GM18867 (cell line): ENCODE data around the gene GAB4.
"Not testable (repeated sequence)": the region's sequence is repeated elsewhere in the genome, so short reads cannot be mapped to it uniquely, and the experiment has no call there.

Experiments
- ATAC-seq: cut with Tn5 transposase; IDR thresholded peaks from one replicate; pipeline ENCODE4 v1.9.1; 2021; ENCODE audit warnings: mild to moderate bottlenecking, moderate library complexity; ENCODE audit not compliant: unreplicated experiment

Gene GAB4

DNA sequence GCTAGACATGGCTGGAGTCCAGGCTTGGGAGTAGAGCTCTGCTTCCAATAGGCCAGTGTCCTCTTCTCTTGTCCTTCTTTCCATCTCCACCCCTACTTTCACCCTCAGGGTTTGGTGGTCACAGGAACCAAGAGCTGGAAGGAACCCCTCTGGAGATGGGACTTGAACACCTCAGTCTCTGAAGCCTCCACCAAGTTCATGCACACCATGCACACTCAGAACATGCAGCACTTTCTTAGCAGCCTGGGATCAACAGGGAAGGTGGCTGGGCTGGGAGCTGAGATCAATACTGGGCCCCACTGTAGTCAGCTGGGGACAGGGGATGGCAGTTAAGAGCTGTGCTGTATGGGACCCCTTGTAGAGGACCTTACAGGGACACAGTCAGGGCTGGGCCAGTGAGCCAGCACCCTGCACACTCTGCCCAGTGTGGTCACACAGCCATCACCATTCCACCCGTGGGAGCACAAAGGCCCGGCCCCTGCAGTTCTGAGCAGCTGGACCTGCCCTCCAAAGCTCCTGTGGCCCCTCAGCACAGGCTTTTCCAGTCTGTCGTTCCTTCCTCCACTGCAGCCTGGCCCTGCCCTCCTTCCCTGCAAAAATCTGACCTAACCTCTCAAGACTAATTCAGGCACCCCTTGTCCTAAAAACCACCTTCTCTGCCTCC lies 47.7 kb downstream of the GAB4 start:
- ATAC-seq: no peak

DNA sequence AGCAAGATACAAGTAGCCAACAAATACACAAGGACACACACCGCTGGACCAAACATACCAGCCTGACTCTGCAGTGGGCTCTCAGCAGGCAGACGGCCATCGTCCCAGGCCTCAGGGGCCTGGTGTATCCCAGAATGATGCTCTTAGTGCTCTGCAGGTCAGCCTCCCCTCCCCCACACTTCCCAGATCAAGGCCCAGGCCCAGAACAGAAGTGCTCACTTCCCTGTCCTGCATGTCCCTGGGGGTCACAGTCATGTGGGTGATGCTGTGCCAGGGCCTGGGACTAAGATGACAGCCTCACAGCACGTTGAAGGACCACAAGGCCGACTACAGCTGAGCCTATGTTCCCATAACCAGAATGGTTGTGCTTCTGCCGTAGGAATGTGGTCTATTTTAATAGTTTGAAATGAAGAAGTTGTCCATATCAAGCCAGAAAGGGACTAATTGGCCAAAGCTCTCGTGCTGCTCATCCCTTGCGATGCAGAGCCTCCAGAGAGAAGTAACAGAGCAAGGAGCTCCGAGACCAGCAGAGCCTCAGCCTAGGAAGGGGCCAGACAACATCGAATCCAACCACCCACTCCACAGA lies 48.6 kb downstream of the GAB4 start:
- no peak for ATAC-seq

DNA sequence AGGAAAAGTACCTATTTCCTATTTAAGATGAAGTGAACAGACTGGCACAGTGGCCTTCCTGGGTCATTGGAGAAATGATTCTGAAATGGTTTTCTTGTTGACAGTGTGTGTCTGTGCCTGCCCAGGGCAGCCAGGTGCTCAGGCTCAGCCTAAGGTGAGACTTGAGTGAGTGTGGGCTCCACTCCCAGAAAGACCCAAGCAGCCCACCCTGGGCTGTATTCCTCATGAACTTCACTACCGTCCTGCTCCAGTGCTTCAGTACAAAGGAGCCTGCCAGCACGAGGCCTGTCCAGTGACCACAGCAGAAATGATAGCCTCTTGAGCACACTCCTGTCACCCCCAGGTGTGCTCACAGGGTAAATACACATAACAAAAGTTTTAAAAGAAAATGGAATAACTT lies 49.5 kb downstream of the GAB4 start:
- no peak for ATAC-seq

DNA sequence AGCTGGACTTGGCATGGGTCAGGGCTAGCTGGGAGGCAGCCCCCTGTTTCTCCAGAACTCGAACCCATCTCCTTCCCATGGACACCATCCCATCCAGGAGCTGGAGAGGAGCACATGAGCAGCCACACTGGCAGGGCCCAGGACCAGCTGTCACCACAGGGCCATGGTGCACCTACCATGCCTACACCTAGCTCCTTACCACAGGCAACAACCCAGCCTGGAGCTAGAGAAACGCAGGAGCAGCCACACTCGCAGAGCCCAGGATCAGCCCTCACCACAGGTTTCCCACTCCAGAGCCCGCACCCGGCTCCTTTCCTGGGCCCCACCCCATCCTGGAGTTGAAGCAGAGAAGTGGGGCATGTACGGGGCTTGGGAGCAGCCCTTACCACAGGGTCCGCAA lies 50.2 kb downstream of the GAB4 start:
- ATAC-seq: no peak

DNA sequence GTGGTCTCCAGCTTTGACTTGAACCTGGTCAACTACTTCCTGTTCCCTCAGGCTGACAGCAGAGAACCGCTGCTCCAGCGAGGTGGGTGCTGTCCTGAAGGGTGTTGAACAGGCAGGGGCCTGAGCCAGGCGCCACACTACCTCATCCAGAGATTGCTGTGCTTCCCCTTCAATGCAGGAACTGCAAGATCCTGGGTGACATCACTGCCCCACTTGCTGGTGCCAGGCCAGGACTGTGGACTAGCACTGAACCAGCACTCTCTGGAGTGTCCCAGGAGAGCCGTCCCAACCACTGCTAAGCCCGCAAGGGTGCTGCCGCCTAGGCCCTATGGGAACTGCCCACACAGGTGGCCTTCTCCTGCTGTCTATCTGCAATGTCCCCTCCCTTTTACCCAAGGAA lies 51.7 kb downstream of the GAB4 start:
- ATAC-seq: no peak

DNA sequence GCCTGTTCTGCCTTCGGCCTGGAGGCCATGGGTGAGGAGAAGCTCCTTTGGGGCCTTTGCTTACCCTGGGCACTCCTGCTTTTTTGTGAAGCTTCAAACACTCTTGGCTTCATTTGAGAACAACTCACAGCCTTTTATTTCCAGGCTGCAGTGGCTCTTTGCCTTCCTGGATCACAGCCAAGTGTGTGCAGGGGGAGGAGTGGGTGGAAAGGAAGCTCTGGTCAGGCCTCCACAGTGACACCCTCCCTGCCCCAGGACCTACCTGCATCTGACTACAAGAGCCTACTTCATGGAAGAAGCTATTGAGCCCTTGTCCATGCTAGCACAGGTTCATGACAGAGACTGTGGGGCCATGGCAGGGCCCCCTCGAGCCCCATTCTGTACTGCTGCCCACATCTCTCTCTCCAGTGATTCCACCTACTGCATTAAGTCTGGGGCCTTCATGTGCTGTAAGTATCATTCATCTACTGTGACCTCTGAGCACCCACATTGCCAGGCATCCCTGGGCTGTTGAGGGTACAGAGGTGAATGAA lies 52.3 kb downstream of the GAB4 start:
- no peak for ATAC-seq

DNA sequence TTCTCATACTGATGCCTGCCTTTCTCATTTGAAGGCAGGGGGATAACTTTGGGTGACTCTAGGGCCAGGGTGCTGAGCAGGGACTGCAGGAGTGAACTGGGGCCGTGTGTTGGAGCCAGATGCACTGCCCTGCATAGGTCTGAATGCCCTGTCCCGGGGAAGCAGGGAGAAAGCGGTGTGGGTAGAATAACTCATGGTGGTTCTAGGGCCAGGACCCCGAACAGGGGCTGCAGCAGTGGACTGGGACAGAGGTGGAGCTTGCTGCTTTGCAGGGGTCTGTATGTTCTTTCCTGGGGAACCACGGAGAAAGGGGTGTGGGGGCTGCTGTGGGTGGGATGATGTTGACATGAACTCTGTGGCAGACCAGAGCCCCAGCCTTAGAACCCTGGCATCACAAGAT lies 52.9 kb downstream of the GAB4 start:
- no peak for ATAC-seq

DNA sequence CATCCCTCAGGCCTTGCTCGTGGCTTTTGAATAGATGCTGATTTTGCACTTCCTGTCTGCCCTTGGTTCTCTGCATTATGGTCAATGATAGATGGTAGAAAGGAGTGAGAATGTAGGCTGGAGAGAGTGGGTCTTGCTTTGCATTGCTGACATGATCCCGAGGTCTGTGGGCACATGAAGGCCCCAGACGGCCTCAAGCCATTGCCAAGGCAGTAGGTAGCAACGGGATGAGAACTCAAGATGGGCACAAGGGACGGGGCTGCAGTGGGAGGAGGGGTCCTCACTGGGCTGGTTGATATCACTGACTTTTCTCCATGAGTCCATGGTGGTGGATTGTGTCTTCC lies 54.0 kb downstream of the GAB4 start:
- ATAC-seq: no peak

DNA sequence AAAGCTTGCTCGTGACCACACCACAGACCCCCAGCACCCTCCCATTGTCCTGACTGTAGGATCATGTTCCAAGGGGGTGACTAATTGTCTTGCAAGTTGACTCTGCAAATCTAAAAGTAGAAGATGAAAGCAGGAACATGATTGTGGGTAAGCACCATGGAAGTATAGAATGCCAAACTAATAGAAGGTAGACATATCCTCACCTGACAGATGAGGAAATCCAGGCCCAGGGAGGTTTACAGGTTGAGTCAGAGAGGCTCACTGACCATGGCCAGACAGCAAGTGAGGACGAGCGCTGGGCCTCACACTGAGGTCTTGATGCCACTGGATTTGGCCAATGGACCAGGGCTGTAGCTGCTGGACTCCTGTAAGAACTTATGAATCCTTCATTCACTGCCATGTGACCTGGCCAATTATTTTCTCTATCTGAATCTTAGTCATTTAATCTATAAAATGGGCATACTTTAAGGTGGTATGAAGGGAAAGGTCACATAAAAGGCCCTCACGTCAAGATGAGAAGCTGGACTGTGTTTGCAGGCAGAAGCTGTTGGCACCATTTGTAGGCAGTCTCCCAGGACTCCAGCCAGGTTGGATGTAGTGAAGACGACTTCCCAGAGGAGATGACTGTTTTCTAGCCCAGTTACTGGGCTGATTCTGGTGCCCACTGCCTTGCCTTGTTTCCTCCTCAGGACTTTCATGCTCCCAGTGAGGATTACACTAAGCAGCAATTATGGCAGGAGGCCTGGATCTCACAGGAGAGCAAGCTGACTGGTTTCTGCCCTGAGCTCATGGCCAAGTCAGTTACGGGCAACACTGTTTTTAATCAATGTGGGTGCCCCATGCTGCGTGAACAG lies 54.6 kb downstream of the GAB4 start:
- no peak for ATAC-seq

DNA sequence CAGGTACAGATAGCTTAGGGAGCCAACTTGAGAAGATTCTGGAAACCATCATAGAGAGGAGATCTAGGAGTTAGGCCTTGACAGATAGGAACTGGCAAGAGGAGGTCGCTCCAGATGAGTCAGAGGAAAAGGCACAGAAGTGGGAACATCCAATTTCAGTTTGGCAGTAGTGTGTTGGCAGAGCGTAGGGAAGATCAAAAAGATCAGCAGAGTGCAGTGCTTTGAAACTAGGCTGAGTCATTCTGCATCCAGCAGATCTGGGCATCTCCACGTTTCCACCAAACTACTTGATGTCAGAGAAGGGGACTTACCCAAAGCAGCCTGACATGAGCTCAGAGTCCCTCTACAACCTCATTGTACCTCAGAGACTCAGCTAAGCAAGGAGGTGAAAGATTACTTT lies 58.5 kb downstream of the GAB4 start:
- no peak for ATAC-seq

DNA sequence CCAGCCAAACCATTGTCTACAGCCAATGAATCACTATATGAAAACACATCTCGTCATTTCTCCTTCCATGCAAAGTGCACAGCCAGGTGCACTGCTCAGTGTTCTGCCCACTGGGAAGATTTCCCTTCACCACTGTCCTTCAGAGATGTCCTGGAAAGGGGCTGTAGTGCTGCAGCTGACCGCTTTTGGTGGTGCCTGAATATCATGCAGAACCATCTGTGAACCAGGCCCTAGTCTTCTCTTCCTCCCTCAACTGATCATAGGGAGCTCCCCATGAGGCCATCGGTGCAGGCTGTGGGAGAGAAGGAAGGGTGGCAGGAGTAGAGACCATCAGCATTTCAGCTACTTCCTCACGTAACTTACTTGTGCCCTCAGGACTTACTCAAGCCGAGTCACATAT lies 70.2 kb downstream of the GAB4 start:
- ATAC-seq: no peak

DNA sequence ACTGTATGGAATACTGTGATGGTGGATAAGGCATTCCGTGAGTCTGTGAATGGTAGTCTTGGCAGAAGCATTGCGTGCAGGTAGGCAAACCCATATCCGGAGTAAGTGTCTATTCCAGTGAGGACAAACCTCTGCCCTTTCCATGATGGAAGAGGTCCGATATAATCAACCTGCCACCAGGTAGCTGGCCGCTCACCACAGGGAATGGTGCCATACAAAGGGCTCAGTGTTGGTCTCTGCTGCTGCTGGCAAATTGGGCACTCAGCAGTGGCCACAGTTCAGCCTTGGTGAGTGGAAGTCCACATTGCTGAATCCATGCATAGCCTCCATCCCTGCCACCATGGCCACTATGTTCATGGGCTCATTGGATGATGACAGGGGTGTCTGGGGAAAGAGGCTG lies 70.8 kb downstream of the GAB4 start:
- ATAC-seq: not testable (repeated sequence)

DNA sequence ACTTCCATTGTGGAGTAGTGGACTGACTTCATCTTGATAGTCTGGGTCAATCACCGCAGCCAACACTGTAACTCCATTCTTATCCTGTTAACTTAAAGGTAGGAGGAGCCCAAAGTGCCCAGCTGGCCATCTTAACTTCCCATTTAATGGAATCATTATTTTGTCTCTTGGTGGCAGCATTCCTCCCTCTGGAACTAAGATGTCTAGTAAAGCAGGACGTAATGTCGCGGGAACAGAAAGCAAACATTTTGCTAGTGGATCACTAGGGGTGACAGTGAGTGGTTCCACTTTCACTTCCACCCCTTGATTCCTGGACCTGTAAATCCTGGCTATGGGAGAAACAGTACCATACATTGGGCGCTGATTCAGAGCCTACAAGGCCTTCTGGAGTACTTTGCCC lies 71.4 kb downstream of the GAB4 start:
- ATAC-seq: no peak

DNA sequence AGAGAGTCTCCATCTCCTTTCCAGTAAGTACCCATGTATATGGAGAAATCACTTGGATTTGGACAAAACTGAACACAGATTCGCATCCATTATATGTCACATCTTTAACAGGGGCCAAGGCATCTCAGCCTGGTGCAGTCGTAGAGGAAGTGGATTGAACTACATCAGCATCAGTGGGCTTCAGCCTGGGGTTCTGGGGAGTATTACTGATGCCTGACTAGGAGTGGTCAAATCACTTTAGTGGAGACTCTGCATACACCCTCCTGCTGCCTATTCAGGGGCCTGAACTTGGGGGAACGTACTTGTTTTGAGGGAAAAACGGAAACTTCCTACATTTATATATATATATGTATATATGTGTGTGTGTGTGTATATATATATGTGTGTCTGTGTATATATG lies 72.8 kb downstream of the GAB4 start:
- no peak for ATAC-seq

DNA sequence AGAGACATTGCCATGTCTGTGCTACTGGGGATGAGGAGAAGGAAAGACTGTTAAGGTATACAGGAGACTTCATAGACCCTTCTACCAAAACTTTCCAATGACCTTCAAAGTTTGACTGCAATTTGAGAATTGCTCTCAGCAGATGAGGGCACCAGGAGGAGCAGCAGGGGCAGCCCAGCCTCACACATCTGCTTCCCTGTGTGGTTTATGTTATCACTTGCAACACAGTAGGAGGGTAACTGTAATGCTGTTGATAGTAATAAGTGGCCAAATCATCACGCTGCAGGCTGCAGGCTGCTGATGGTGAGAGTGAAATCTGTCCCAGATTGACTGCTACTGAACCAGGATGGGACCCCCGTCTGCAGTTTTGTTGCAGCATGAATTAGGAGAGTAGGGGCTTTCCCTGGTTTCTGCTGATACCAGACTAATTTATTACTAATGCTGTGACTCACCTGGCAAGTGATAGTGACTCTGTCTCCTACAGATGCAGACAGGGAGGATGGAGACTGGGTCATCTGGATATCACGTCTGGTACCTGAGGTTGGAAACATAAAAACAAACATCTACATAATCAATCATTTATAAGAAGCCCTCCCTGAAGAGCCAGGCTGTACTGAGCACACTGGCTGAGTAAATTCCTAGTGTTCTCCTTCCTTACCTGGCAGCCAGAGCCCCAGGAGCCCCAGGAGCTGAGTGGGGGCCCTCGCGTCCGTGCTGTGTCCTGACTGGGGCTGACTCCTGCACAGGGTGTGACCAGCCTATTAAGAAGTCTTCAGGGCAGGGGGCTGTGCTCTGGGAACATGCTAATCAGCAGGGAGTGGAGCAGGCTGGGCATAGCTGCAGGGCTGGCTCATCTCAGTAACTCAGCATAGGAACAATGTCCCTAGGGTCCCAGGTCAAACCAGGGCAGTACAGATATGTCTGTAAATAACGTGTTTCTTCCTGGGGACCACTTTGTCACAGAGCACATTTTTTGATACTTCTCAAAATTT lies 74.4 kb downstream of the GAB4 start:
- ATAC-seq: no peak

DNA sequence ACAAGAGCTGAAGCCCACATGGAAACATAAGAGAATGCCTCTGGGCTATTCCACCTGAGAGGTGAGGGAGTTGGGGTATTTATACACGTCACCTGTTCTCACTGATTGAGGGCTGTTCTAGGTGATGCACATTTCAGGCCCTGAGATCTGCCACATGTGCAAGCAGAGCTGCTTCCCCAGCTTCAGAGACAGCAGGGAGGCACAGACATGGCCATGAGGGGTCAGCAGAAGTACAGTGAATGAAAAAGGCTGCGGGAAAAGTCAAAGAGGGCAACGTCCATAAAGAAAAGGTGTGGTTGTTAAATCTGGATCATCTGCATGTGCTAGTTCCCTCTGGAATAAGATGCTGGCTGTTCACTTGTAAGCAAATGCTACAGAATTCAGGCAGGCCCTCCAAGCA lies 75.4 kb downstream of the GAB4 start:
- ATAC-seq: no peak

DNA sequence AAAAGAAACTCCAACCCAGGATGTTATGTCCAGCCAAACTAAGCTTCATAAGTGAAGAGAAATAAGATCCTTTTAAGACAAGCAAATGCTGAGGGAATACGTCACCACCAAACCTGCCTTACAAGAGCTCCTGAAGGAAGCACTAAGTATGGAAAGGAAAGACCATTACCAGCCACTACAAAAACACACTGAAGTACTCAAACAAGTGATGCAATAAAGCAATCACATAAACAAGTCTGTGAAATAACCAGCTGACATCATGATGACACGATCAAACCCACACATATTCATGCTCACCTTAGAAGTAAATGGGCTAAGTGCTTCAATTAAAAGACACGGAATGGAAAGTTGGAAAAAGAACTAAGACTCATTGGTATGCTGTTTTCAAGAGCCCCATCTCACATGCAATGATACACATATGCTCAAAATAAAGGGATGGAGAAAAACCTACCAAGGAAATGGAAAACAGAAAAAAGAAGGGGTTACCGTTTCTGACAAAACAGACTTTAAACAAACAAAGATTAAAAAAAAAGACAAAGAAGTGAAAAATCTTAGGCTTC lies 82.5 kb downstream of the GAB4 start:
- ATAC-seq: no peak

DNA sequence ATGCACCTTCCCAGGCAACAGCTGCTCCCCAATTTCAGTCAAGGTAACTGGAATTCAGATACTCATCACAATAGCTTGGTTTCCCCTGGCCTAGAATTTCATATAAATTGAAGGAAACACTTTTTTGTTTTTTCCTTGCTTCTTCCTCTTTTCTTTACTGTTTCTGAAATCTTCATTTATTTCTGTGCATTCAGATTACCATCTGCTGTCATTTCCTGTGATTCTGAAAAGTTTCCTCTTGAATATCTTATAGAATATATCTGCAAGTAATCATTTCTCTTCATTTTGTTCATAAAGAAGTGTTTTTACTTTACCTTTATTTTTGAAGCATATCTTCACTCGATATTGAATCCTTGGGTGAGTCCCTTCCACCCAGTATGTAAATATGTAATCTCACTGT lies 85.3 kb downstream of the GAB4 start:
- no peak for ATAC-seq

DNA sequence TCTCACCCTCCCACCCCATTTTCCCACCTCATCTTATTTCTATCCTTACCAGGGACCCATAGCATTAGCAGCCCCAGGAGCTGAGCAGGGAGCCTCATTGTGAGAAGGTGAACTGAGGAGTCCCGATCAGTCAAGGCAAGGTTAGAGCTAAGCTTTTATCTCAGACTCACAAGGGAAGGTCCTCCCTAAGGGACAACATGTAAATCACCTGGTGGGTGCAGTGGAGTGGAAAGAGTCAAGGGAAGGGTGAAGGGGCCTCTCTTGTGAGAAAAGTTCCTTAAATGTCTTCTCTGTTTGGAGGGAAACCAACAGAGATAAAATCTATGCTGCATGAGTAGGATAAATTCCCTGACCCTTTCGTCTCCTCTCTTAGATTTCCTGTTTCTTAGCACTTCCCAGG lies 85.9 kb downstream of the GAB4 start:
- no peak for ATAC-seq

DNA sequence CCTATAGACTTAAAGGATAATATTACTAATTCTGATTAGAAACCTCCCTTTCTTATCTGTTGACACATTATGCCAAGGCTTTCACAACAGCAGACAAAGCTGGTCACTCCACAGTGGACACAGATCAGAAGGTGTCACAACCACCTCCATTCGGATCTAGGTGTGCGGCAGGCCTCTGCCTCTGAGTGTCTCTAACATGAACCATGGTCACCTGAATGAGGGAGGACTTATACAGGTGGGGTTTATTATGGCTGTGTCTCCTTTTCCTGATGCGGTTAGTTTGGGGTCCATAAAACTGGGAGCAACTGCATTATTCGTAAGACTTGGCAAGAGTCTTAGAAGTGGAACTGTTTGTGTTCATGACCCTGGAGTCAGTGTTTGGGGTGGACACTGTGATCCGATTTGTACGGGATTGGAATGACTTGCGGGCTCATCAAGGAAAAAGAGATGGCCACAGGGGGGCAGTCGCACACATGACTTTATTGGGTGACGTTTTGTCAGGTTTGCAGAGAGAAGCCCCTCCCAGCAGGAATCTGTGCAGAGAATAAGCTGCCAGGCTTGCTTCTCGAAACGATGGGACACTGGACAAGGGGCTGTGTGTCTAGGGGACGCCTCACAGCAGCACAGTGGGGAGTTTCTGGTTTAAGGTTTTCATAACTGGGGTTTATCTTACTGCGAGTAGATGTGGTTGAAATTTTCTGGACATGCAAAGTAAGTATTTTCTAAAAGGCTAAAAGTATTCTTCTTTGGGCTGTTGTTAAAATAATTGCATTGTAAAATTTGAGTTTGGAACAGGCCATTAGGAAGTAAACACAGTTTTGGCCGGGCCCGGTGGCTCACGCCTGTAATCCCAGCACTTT lies 90.6 kb downstream of the GAB4 start:
- peak; percentile 54 for ATAC-seq
